T47D (cell line): Measurements from ENCODE around the gene MYL10.
"Not testable (repeated sequence)": the region's sequence is repeated elsewhere in the genome, so short reads cannot be mapped to it uniquely, and the experiment has no call there.

Experiments
- DNase-seq, 2 experiments: peaks; one replicate each; pipeline versions ENCODE4 v3.0.0 to v3.0.0-alpha.2; 2011 to 2012; ENCODE audit warnings: low read depth in 1 of 2, low spot score in 1 of 2
- JUND ChIP-seq: IDR thresholded peaks from 2 replicates; pipeline ENCODE4 v1.6.1; 2012; ENCODE audit warnings: low read depth
- in situ Hi-C: cut with HindIII; loops from 2 replicates; pipeline ENCODE4 v1.10.0; 2016; ENCODE audit warnings: low sequenced_read_pairs, low pct_unique_long_range_greater_than_20kb

The MYL10 gene

DNA sequence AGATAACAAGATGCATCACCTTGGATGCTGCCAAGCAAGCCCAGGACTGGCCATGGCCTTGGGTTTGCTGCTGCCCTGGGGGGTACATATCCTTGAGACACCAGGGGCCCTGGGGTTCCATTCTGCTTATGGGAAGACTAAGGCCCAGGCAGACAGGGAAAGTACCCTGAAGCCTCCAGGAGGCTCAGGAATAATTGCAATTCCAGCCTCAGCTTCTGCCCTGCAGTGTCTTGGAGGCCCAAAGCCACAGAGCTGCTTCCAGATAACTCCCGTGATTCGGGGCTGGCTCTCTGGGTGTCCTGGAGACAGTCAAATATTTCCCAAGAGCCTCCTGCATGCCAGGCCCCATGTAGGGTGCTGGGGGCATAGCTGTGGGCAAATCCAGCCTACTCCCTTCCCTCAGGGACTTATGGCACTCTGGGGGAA, 22.6 kb downstream of the MYL10 start:
- no peak for TF ChIP-seq JUND
- DNase-seq, result no peak
- in situ Hi-C loops, result no loop called here

DNA sequence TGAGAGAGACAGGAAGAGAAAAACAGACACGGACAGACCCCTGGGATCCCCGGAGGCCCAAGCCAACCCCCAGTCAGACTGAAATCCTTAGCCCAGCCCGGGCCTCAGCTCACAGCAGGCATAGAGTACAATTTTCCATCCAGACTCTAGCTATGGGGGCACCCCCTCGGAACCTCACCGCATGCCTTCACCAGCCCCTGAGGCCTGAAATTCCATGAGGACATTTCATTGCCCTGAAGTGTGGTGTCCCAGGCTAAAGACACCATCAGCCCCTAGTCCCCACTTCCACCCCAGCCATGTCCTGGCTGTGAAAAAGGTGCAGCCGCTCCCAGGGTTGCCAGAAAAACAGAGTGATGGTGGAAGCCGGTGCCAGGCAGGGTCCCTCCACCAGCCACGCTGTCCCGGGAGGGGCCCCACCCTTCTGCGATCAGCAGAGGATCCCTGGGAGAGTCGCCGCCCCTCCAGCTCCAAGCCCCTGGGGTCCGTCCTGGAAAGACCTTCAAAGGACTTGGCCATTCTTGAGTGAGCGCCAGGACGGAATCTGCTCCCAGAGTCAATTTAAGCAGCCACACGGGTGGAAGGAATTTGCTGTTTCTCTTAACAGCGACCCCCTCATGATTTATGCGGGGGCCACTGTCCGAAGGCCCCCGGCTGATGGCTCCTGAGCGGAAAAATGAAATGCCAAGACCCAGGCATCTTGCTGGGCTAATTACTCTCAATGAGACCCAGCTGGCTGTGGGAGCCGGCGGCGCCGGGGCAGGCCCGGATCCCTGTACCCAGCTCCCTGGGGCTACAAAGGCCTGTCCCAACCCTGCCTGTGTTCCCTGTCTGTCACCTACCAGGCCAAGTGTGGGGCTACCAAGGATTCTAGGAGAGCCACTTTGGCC, 23.2 kb downstream of the MYL10 start:
- no peak for TF ChIP-seq JUND
- in situ Hi-C loops, result no loop called here
- DNase-seq, result no peak

DNA sequence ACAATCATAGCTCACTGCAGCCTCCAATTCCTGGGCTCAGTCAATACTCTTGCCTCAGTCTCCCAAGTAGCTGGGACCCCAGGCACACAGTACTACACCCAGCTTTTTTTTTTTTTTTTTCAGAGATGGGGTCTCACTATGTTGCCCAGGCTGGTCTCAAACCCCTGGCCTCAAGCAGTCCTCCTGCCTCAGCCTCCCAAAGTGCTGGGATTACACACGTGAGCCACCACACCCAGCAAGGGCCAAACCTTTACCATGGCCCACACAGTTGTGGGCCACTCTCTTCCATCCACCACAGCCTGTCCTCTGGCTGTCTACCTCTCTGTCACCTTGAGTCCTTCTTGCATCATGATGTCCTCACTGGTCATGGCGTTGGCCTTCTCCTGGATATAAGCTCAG, 24.2 kb downstream of the MYL10 start:
- in situ Hi-C loops, DNase-seq: not testable (repeated sequence)

DNA sequence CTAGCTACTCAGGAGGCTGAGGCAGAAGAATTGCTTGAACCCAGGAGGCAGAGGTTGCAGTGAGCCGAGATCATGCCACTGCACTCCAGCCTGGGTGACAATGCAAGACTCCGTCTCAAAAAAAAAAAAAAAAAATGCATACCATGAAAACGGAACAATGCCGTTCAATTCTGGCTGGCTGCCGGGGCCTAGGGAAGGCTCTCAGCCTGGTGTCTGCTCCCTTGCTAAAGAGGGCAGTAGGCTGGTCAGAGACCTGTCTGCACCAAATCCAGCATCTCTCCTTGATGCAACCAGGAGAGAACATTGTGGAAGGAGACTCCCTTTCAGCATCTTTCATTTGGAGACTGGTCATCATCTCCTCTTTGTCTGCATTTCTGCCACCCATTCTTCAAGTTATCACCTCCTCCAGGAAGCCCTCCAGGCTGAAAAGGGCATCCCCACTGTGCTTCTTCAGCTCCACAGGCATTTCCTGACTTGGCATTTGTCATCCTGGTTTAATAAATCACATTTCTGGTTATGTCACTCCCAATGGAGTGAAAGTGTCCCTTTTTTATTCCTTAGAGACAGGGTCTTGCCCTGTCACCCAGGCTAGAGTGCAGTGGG, 24.7 kb downstream of the MYL10 start:
- in situ Hi-C loops, result no loop called here
- TF ChIP-seq JUND, result no peak

DNA sequence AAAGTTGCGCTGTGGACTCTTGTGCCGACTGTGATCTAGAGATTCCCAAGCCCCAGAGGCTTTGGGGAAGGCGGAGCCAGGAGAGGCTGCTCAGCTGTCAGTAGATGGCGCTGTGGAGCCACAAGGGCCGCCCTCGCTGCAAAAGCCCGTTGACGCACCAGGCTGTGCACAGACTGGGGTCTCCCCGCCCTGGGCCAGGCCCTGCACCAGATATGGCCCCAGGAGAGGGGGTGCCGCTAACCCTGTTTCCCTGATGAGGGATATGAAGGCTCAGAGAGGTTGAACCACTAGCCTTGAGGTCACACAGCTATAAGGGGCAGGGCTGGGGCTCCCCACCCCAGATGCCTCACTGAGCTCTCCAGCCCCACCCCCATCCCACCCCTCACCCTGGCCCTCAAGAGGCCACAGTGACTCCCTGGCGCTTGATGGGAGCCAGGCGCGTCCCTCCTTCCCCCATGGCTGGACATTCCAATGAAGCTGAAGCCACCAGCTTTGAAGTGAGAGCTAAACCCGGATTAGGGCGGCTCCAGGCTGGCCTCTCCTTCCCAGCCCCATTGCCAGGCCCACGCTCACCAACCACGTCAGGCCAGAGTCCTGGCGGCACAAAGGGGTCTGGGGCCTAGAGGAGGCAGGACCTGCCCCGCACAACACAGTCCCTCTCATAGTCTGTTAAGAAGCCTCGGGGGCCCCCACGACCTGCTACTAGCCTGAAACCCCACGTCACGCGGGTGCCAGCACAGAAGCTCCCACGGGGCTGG, 26.4 kb downstream of the MYL10 start:
- TF ChIP-seq JUND, result no peak
- in situ Hi-C loops, result no loop called here
- DNase-seq, result peak; percentile 35 to 71

More for the DNA sequence above, 24.7 kb downstream of the MYL10 start:
- DNase-seq, result no peak

DNA sequence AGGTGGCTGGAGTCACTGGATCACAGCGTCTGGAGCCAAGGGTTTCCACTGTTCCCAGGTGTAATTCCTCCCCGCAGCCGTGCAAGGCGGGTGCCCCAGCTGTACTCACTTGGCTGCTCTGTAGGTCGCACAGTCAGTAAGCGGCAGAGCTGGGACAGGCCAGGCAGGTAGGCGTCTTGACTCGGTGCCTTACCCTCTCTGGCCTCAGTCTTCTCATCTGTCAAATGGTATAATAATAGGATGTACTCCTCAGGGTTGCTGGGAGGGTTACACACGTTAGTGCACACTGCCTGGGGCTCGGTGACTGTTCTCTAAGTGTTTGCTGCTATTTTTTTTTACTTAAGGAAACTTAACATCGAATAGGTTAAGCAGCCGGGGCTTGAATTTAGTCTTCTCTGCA, 27.0 kb downstream of the MYL10 start:
- in situ Hi-C loops, result no loop called here
- no peak for TF ChIP-seq JUND
- DNase-seq, result no peak

DNA sequence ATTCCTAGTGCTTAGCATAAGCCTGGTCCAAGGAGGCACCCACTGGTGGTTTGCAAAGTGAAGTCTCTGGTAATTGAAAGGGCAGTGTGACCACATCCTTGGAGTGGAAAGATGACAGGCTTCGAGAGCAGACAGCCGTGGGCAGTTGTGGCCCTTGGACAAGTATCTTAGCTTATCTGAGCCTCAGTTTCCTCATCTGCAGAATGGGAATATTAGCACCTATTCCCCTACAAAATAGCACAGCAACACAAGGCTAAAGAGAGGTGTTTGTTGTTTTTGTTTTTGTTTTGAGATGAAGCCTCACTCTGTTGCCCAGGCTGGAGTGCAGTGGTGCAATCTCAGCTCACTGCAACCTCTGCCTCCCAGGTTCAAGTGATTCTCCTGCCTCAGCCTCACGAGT, 29.3 kb downstream of the MYL10 start:
- in situ Hi-C loops, result no loop called here
- TF ChIP-seq JUND, result no peak
- DNase-seq, result no peak

DNA sequence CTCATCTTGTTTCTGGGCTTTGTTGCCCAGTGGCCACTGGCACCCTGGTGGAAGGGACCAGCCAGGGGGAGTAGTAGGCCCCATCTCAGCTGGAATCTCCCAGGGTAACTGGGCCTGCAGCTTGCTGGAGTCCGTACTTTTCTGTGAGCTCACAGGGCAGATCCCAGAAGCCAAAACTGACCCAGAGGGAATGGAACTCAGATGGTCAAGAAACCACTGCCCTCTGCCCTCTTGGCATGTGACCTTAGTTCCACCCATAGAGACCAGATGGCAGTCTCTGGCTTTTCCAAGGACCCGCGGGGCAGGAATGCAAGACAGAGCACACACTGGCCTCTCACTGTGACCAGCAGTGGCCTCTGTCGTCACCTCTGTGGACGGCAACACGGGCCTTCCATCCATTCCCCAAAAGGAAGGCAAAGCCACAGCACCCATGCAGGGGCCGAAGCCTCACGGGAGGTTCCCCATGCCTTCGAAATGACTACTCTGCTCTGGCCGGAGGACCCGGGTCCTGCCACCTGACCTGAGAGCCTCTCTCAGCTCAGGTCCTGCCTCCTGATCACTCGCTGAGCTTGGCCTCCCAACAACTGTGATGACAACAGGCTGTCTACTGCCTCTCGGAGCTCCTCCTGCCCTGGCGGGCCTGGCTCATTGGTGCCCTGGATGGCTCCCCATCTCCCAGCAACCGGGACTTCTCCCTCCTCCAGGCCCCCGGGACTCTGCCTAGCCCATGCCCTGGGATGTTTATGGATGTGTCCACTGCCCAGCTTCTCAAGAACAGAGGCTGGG, 29.9 kb downstream of the MYL10 start:
- no peak for DNase-seq
- no peak for TF ChIP-seq JUND
- in situ Hi-C loops, result no loop called here

DNA sequence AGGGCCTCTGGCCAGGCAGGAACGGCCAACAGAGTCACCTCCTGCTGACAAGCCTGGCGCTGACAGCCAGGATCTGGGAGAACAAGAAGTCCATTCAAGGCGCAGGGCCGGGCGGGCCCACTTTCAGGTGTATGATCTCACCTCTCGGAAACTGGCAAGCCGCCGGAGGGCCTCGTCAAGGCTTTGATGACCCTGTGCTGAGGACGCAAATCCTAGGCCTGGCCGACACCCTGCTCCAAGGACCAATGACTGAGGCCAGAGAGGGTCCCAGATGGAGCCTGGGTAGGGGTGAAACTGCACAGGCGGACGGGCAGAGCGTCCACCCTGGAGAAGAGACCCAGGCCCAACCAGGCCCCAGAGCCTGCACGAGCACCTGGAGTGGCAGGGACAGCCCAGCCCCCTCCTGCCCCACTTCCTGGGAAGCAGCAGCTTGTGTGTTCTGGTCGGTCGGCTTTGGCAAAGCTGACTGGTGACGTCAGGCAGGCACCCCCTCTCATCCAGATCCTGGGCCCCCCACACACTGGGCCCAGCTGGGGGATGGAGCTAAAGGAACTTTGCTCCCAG, 30.6 kb downstream of the MYL10 start:
- DNase-seq, result no peak
- in situ Hi-C loops, result no loop called here
- TF ChIP-seq JUND, result no peak

DNA sequence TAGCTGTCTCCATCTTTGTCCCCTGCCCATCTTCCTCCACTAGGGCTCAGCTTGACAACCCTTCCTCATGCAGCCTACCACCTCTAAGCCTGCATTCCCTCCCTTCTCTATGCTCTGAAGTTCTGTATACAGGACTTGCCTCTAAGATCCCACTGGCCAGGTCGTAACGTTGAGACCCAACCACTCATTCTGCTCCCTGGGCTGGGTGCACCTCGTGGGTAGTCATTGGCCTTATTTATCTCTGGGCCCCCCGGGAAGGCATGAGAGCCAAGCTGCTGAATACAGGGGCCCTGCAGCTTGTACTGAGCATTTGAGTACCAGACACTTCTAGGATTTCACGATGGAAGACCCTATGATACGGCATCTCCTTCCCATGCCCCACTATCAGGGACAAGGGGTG, 31.2 kb downstream of the MYL10 start:
- DNase-seq, result no peak
- no peak for TF ChIP-seq JUND
- in situ Hi-C loops, result no loop called here

DNA sequence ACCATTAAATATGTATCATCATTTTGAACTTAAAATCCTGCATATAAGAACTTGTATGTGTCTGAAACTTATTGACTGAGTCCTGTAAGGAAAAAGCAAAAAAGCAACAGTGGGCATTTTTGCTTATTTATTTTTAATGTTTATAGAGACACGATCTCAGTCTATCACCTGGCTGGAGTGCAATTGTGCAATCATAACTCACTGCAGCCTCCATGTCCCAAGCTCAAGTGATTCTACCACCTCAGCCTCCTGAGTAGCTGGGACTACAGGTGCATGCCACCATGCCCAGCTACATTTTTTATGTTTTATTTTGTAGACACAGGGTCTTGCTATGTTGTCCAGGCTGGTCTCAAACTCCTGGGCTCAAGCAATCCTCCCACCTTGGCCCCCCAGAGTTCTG, 32.2 kb downstream of the MYL10 start:
- no peak for TF ChIP-seq JUND
- no peak for DNase-seq
- in situ Hi-C loops, result no loop called here
